Stomach (tissue), 9 donors: ENCODE measurements around the gene OTULIN. TPM values are rescaled to one million over a fixed set of nuclear protein-coding genes. Genes with fewer than 3 reads are reported as not detected.

Experiments used
- DNase-seq, 2 donors: peaks; one replicate each; pipeline versions ENCODE4 v3.0.0 to v3.0.0-alpha.2; 2013 to 2019
- H3K27ac ChIP-seq, 5 donors: fragments of 200-600 bp in 4 of 5; sonication (generic) in 4 of 5; one replicate each; pipeline ENCODE4 v1.5.1; 2013 to 2019; ENCODE audit warnings: mild to moderate bottlenecking in 1 of 5, moderate library complexity in 1 of 5
- H3K27me3 ChIP-seq, 3 donors: fragments of 200-600 bp; sonication (generic); one replicate each; pipeline ENCODE4 v1.5.1; 2017 to 2019; ENCODE audit warnings: mixed run types in 1 of 3
- H3K36me3 ChIP-seq, 4 donors: fragments of 200-600 bp; sonication (generic); 1 replicate in 3 of 4; 2 replicates in 1 of 4; pipeline ENCODE4 v1.5.1; 2016 to 2019
- H3K4me1 ChIP-seq, 4 donors: fragments of 200-600 bp; sonication (generic); one replicate each; pipeline ENCODE4 v1.5.1; 2016 to 2019
- H3K4me3 ChIP-seq, 4 donors: fragments of 200-600 bp; sonication (generic) in 3 of 4; one replicate each; pipeline ENCODE4 v1.5.1; 2016 to 2019; ENCODE audit warnings: mild to moderate bottlenecking in 1 of 4
- H3K9me3 ChIP-seq, 4 donors: fragments of 200-600 bp; sonication (generic); one replicate each; pipeline ENCODE4 v1.5.1; 2016 to 2019
- CTCF ChIP-seq, 7 experiments: fragments of 450-650 bp in 4 of 7; fragments of 200-600 bp in 3 of 7; sonication (generic) in 3 of 7; IDR thresholded peaks; one replicate each; pipeline ENCODE4 v1.5.1; 2016 to 2019; ENCODE audit warnings: antibody characterized with exemption in 7 of 7, control low read depth in 2 of 7, mild to moderate bottlenecking in 1 of 7
- EP300 ChIP-seq: sonication (generic); formaldehyde crosslinking; IDR thresholded peaks from one replicate; pipeline ENCODE4 v1.6.1; 2017; ENCODE audit warnings: antibody characterized with exemption
- POLR2A ChIP-seq, 4 donors: fragments of 450-650 bp; IDR thresholded peaks; one replicate each; pipeline ENCODE4 v1.6.1; 2016; ENCODE audit warnings: antibody characterized with exemption in 4 of 4, control low read depth in 2 of 4, mild to moderate bottlenecking in 1 of 4, moderate library complexity in 1 of 4
- POLR2AphosphoS5 ChIP-seq, 3 donors: sonication (generic); formaldehyde crosslinking; IDR thresholded peaks; one replicate each; pipeline ENCODE4 v1.6.1; 2016; ENCODE audit warnings: antibody characterized with exemption in 3 of 3
- WGBS, 5 donors: extraction: QIAGEN DNeasy Blood & Tissue Kit in 3 of 5; methylation state at CpG; one replicate each; pipeline versions ENCODE4 v1.1.5 to v1.1.7; 2013 to 2018; 5-methylcytosine and 5-hydroxymethylcytosine counted together
- intact Hi-C: fragments of 100-400 bp; cut with DNase I; formaldehyde crosslinking; loops from one replicate; pipeline ENCODE4 v1.15.1; 2023; ENCODE audit warnings: low total_unique reads
- polyA plus RNA-seq, 3 donors: library from polyadenylated mRNA; stranded (reverse); fragments of 200-250 nt; gene quantifications; one replicate each; pipeline ENCODE4 v1.2.3, GENCODE V29; 2013
- total RNA-seq, 5 donors: library from RNA; depleted of rRNA; stranded (reverse); fragments of >200 nt; gene quantifications; one replicate each; pipeline versions ENCODE4 v1.1.0 to v1.2.3, GENCODE V29; 2014 to 2016
- donor health status: healthy with polysubstance abuse.
- donor health status: Bipolar disorder and iron deficiency.
- donor health status: healthy.

OTULIN gene
- total and polyA plus RNA-seq, 8 donors, result 2.5 to 47.2 (median 13.7) TPM

DNA sequence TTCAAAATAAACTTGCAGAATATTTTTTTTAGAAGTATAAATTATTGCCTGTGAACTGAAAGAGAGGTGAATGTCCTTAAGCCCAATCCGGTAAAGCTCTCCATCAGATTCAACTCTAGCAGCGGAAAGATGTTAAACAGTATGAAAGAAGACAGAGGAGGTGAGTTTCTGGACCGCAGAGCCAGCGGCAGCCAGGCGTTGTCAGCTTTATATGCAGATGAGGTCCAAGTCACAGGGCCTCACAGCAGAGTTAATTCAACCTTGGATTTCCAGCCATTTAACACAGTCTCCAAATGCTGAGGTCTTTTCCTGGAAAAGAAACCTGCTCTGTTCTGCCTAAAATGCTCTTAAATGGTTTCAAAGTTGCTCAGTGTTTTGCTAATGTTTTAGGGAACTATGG lies 75.5 kb downstream of the OTULIN start:
- H3K4me3 ChIP-seq, result no peak overlapping the region
- H3K36me3 ChIP-seq, result peaks cover 8 to 74% (median 68%) of the 10 kb centered on the region in 4 donors
- no peak overlapping the region for H3K27ac ChIP-seq
- WGBS, 5 donors, result 85 to 94% (median 89%) methylated on average over 5 of the region's 5 CpGs
- no peaks in the 10 kb centered on the region for H3K9me3 ChIP-seq
- no peak for DNase-seq
- no peaks in the 10 kb centered on the region for H3K27me3 ChIP-seq
- intact Hi-C loops, result no loop called here
- H3K4me1 ChIP-seq, result no peaks in the 10 kb centered on the region
- TF ChIP-seq EP300, result no peak
- TF ChIP-seq POLR2AphosphoS5 (IDR thresholded peaks at IDR 0.05), result no peak
- TF ChIP-seq POLR2A (IDR thresholded peaks at IDR 0.05), result no peak
- TF ChIP-seq CTCF (IDR thresholded peaks at IDR 0.05), result no peak

DNA sequence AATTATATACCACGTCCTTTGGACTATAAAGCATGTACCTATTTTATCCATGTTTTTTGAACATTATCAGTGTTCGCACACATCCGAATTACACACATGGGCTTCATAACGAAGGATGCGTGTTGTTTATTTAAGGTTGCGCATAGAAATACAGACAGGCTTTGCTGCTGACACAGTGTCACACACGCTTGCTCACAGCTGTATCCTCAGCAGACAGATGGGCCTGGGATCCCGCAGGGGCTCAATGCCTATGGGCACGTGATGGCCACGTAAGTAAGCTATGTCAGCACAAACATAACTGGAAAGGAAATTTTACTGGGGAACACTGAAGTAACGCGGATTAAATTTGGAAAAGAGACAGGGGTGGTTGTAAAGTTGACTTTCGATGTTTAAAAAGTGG lies 76.6 kb downstream of the OTULIN start:
- Histone ChIP-seq H3K9me3 (no peaks in the 10 kb centered on the region), H3K36me3 (peaks cover 8 to 86% (median 77%) of the 10 kb centered on the region in 4 donors), H3K4me3 (no peak overlapping the region), H3K4me1 (no peaks in the 10 kb centered on the region), H3K27ac (no peak overlapping the region), H3K27me3 (no peaks in the 10 kb centered on the region)
- peak in 1 of 2 donors; percentile 53 for DNase-seq
- 94 to 96% (median 95%) methylated on average over 13 of the region's 13 CpGs for WGBS, 5 donors
- TF ChIP-seq POLR2AphosphoS5 (IDR thresholded peaks at IDR 0.05), result no peak
- no peak for TF ChIP-seq EP300
- TF ChIP-seq CTCF (IDR thresholded peaks at IDR 0.05), result no peak
- TF ChIP-seq POLR2A (IDR thresholded peaks at IDR 0.05), result no peak
- intact Hi-C loops, result no loop called here

GRCh38 chr5:14741801-14742440 lies 77.4 kb downstream of the OTULIN start:
- DNase-seq, result no peak
- no peak overlapping the region for H3K27ac ChIP-seq
- H3K4me1 ChIP-seq, result no peaks in the 10 kb centered on the region
- H3K27me3 ChIP-seq, result no peaks in the 10 kb centered on the region
- intact Hi-C loops, result no loop called here
- peaks cover 8 to 94% (median 79%) of the 10 kb centered on the region in 4 donors for H3K36me3 ChIP-seq
- TF ChIP-seq POLR2A (IDR thresholded peaks at IDR 0.05), result no peak
- no peak for TF ChIP-seq POLR2AphosphoS5 (IDR thresholded peaks at IDR 0.05)
- no peak for TF ChIP-seq CTCF (IDR thresholded peaks at IDR 0.05)
- no peak for TF ChIP-seq EP300
- H3K4me3 ChIP-seq, result no peak overlapping the region
- H3K9me3 ChIP-seq, result no peaks in the 10 kb centered on the region
- WGBS, 5 donors, result 91 to 92% (median 92%) methylated on average over 11 of the region's 11 CpGs

GRCh38 chr5:14742498-14742897 lies 78.0 kb downstream of the OTULIN start:
- H3K36me3 ChIP-seq, result peaks cover 8 to 94% (median 78%) of the 10 kb centered on the region in 4 donors
- TF ChIP-seq POLR2AphosphoS5 (IDR thresholded peaks at IDR 0.05) (no peak), CTCF (IDR thresholded peaks at IDR 0.05) (no peak), POLR2A (IDR thresholded peaks at IDR 0.05) (no peak), EP300 (no peak)
- WGBS, 5 donors, result 82 to 93% (median 87%) methylated on average over 9 of the region's 9 CpGs
- no peak overlapping the region for H3K4me3 ChIP-seq
- intact Hi-C loops, result no loop called here
- no peaks in the 10 kb centered on the region for H3K9me3 ChIP-seq
- H3K27me3 ChIP-seq, result no peaks in the 10 kb centered on the region
- H3K27ac ChIP-seq, result no peak overlapping the region
- DNase-seq, result no peak
- no peaks in the 10 kb centered on the region for H3K4me1 ChIP-seq
